GM18909 (cell line): Measurements from ENCODE around the gene LRFN4.
"Not testable (repeated sequence)": the region's sequence is repeated elsewhere in the genome, so short reads cannot be mapped to it uniquely, and the experiment has no call there.

Experiments used
- ATAC-seq: cut with Tn5 transposase; IDR thresholded peaks from one replicate; pipeline ENCODE4 v1.9.1; 2021; ENCODE audit warnings: mild to moderate bottlenecking; ENCODE audit not compliant: unreplicated experiment, poor library complexity

Gene LRFN4

GRCh38 chr11:66856496-66857233 is at the start of gene LRFN4:
Gene LRFN4 (plus strand): TSS chr11:66857064. CDS start chr11:66857745, 681 bp downstream.
- peak; percentile 44 for ATAC-seq

GRCh38 chr11:66809592-66809991 is 47.3 kb upstream of the LRFN4 start:
- ATAC-seq: no peak

- no peak for ATAC-seq
Measured at GRCh38 chr11:66810576-66811185, 46.2 kb upstream of the LRFN4 start.

GRCh38 chr11:66814678-66815077 is 42.2 kb upstream of the LRFN4 start:
- no peak for ATAC-seq

- no peak for ATAC-seq
Measured at GRCh38 chr11:66815646-66816045, 41.2 kb upstream of the LRFN4 start.

GRCh38 chr11:66818231-66818955 is 38.5 kb upstream of the LRFN4 start:
- no peak for ATAC-seq

- no peak for ATAC-seq
Measured at GRCh38 chr11:66820381-66820780, 36.5 kb upstream of the LRFN4 start.

- no peak for ATAC-seq
Measured at GRCh38 chr11:66820901-66821300, 36.0 kb upstream of the LRFN4 start.

- no peak for ATAC-seq
Measured at GRCh38 chr11:66823700-66824099, 33.2 kb upstream of the LRFN4 start.

- not testable (repeated sequence) for ATAC-seq
Measured at GRCh38 chr11:66824573-66824972, 32.3 kb upstream of the LRFN4 start.

GRCh38 chr11:66834539-66834845 is 22.4 kb upstream of the LRFN4 start:
- no peak for ATAC-seq

GRCh38 chr11:66834943-66835342 is 21.9 kb upstream of the LRFN4 start:
- ATAC-seq: no peak

GRCh38 chr11:66835768-66836405 is 21.0 kb upstream of the LRFN4 start:
- no peak for ATAC-seq

GRCh38 chr11:66840317-66841091 is 16.4 kb upstream of the LRFN4 start:
- ATAC-seq: no peak

GRCh38 chr11:66841861-66842260 is 15.0 kb upstream of the LRFN4 start:
- no peak for ATAC-seq

- no peak for ATAC-seq
Measured at GRCh38 chr11:66842501-66842895, 14.4 kb upstream of the LRFN4 start.

GRCh38 chr11:66842896-66843775 is 13.7 kb upstream of the LRFN4 start, which contains the start of gene RCE1:
Gene RCE1 (plus strand): TSS chr11:66843441. CDS start chr11:66843456, 15 bp downstream.
- peak; percentile 81 for ATAC-seq

GRCh38 chr11:66843776-66844495 is 12.9 kb upstream of the LRFN4 start:
- no peak for ATAC-seq
